GM12878 (cell line): ENCODE measurements around the gene KATNA1.

Experiments used
- CEBPB ChIP-seq, 2 experiments: fragments of 150-350 bp in 1 of 2; IDR thresholded peaks; 2 replicates each; pipeline ENCODE4 v1.6.1; 2012 to 2014; ENCODE audit warnings: low read depth in 2 of 2, low read length in 2 of 2, borderline replicate concordance in 1 of 2, inconsistent platforms in 1 of 2
- CTCF ChIP-seq, 3 experiments: IDR thresholded peaks in 2 of 3; conservative IDR thresholded peaks in 1 of 3; 2 replicates each; pipeline ENCODE4 v1.5.1; 2011; ENCODE audit warnings: low read depth in 3 of 3, low read length in 3 of 3, mild to moderate bottlenecking in 3 of 3, control low read depth in 2 of 3, moderate library complexity in 2 of 3, inconsistent platforms in 1 of 3, mixed read lengths in 1 of 3; ENCODE audit not compliant: control insufficient read depth in 2 of 3, insufficient read depth in 1 of 3; ENCODE audit errors: extremely low read depth in 1 of 3
- POLR2A ChIP-seq: IDR thresholded peaks from 2 replicates; pipeline ENCODE4 v1.6.1; 2011; ENCODE audit warnings: low read depth, mild to moderate bottlenecking, low read length
- POLR2AphosphoS5 ChIP-seq: IDR thresholded peaks from 2 replicates; pipeline ENCODE4 v1.6.1; 2011; ENCODE audit warnings: mild to moderate bottlenecking, low read length, inconsistent platforms
- RFX5 ChIP-seq: IDR thresholded peaks from 2 replicates; pipeline ENCODE4 v1.6.1; 2011; ENCODE audit warnings: low read depth, low read length, improper control_type of control experiment
- USF1 ChIP-seq: IDR thresholded peaks from 2 replicates; pipeline ENCODE4 v1.6.1; 2011; ENCODE audit warnings: borderline replicate concordance, low read depth, mild to moderate bottlenecking, moderate library complexity, mixed read lengths, low read length; ENCODE audit not compliant: insufficient read depth; ENCODE audit errors: extremely low read length

DNA sequence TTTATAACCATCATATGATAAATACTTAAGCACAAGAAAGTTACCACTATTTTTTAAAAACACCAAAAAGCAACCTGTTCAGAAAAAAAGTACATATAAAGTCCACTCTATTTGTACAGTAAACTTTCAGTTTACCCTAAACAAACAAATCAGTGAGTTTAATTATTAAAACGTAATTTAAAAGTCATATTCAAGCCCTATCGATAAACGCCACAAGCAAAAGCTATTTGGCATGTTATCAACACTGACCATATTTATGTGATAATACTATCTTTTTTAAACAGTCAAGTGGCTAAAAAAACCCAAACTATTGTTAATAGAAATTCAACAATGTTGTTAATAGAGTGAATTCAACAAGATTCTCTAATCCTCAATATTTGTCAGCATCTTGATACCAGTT is 1.9 kb downstream of the KATNA1 start:
- TF ChIP-seq CTCF (IDR thresholded peaks at IDR 0.05 in 2 of 3, conservative IDR thresholded peaks at IDR 0.05 in 1 of 3; ENCODE audit: control insufficient read depth in 2 of 3, extremely low read depth in 1 of 3, insufficient read depth in 1 of 3, low read depth in 3 of 3, low read length in 3 of 3) (no peak), POLR2AphosphoS5 (no peak), CEBPB (IDR thresholded peaks at IDR 0.05; ENCODE audit: borderline replicate concordance in 1 of 2, low read depth in 2 of 2, low read length in 2 of 2) (no peak), POLR2A (no peak), RFX5 (no peak), USF1 (no peak)
